Ovary (tissue), 3 donors: ENCODE measurements around the gene CTSH.

ENCODE experiments used
- CTCF ChIP-seq, 3 donors: fragments of 450-650 bp in 2 of 3; fragments of 200-600 bp in 1 of 3; IDR thresholded peaks; one replicate each; pipeline versions ENCODE4 v1.5.1 to v1.8.0; 2016 to 2022; ENCODE audit warnings: antibody characterized with exemption in 3 of 3, mild to moderate bottlenecking in 1 of 3
- EP300 ChIP-seq: sonication (generic); formaldehyde crosslinking; IDR thresholded peaks from one replicate; pipeline ENCODE4 v1.6.1; 2017; ENCODE audit warnings: antibody characterized with exemption
- donor health status: DM: no; HTN: no; CAD: no.

- TF ChIP-seq CTCF (IDR thresholded peaks at IDR 0.05) (no peak), EP300 (no peak)
Measured at GRCh38 chr15:78880813-78881212, 64.0 kb downstream of the CTSH start.
